Sigmoid colon (tissue), 7 donors: ENCODE measurements around the gene S100A16. TPM values are rescaled to one million over a fixed set of nuclear protein-coding genes. Genes with fewer than 3 reads are reported as not detected.

Source experiments
- DNase-seq: peaks from one replicate; pipeline ENCODE4 v3.0.0-alpha.2; 2019
- H3K27ac ChIP-seq, 4 donors: fragments of 200-600 bp; sonication (generic); one replicate each; pipeline ENCODE4 v1.5.1; 2016 to 2019; ENCODE audit warnings: mild to moderate bottlenecking in 1 of 4
- H3K27me3 ChIP-seq, 3 donors: fragments of 200-600 bp; sonication (generic); one replicate each; pipeline ENCODE4 v1.5.1; 2019; ENCODE audit warnings: mild to moderate bottlenecking in 1 of 3
- H3K36me3 ChIP-seq, 4 donors: fragments of 200-600 bp; sonication (generic); one replicate each; pipeline ENCODE4 v1.5.1; 2016 to 2019
- H3K4me1 ChIP-seq, 4 donors: fragments of 200-600 bp; sonication (generic); one replicate each; pipeline ENCODE4 v1.5.1; 2017 to 2019
- H3K4me3 ChIP-seq, 4 donors: fragments of 200-600 bp; sonication (generic); one replicate each; pipeline ENCODE4 v1.5.1; 2017 to 2019; ENCODE audit warnings: mild to moderate bottlenecking in 2 of 4, moderate library complexity in 1 of 4
- H3K9me3 ChIP-seq, 4 donors: fragments of 200-600 bp in 3 of 4; sonication (generic) in 3 of 4; one replicate each; pipeline versions ENCODE4 v1.5.1 to v1.6.1; 2013 to 2019
- CTCF ChIP-seq, 4 experiments: fragments of 450-650 bp in 3 of 4; fragments of 200-600 bp in 1 of 4; IDR thresholded peaks; one replicate each; pipeline ENCODE4 v1.5.1; 2016 to 2019; ENCODE audit warnings: antibody characterized with exemption in 4 of 4, mild to moderate bottlenecking in 3 of 4, moderate library complexity in 2 of 4
- EP300 ChIP-seq, 4 donors: sonication (generic); formaldehyde crosslinking; IDR thresholded peaks; one replicate each; pipeline ENCODE4 v1.6.1; 2017; ENCODE audit warnings: antibody characterized with exemption in 4 of 4
- POLR2A ChIP-seq, 2 donors: fragments of 450-650 bp; IDR thresholded peaks; one replicate each; pipeline ENCODE4 v1.6.1; 2016; ENCODE audit warnings: antibody characterized with exemption in 2 of 2, mild to moderate bottlenecking in 2 of 2, moderate library complexity in 2 of 2
- POLR2AphosphoS5 ChIP-seq, 4 donors: sonication (generic); formaldehyde crosslinking; IDR thresholded peaks; one replicate each; pipeline ENCODE4 v1.6.1; 2017; ENCODE audit warnings: antibody characterized with exemption in 4 of 4
- WGBS, 2 donors: extraction: QIAGEN DNeasy Blood & Tissue Kit; methylation state at CpG; one replicate each; pipeline ENCODE4 v1.1.7; 2013; 5-methylcytosine and 5-hydroxymethylcytosine counted together
- intact Hi-C: fragments of 100-400 bp; cut with DNase I; formaldehyde crosslinking; loops from one replicate; pipeline ENCODE4 v1.15.1; 2023
- polyA plus RNA-seq, 3 donors: library from polyadenylated mRNA; stranded (reverse); fragments of 200-250 nt; gene quantifications; one replicate each; pipeline ENCODE4 v1.2.3, GENCODE V29; 2013
- total RNA-seq, 4 donors: library from RNA; depleted of rRNA; stranded (reverse); fragments of >200 nt; gene quantifications; one replicate each; pipeline ENCODE4 v1.1.0, GENCODE V29; 2016
- donor health status: healthy with polysubstance abuse.
- donor health status: Bipolar disorder and iron deficiency.
- donor health status: healthy.

Gene S100A16
- total and polyA plus RNA-seq, 7 donors, result 35.6 to 492 (median 49.9) TPM

GRCh38 chr1:153649863-153650235 is 36.9 kb upstream of the S100A16 start:
- no peak overlapping the region for H3K4me3 ChIP-seq
- intact Hi-C loops, result no loop called here
- H3K27me3 ChIP-seq, result no peaks in the 10 kb centered on the region
- TF ChIP-seq POLR2A (IDR thresholded peaks at IDR 0.05), result no peak
- no peak for TF ChIP-seq POLR2AphosphoS5 (IDR thresholded peaks at IDR 0.05)
- no peaks in the 10 kb centered on the region for H3K4me1 ChIP-seq
- no peak overlapping the region for H3K27ac ChIP-seq
- peaks cover 9 to 23% (median 17%) of the 10 kb centered on the region in 4 donors for H3K36me3 ChIP-seq
- no peak for DNase-seq
- H3K9me3 ChIP-seq, result no peaks in the 10 kb centered on the region
- WGBS, 2 donors, result 67 to 88% methylated on average over 2 of the region's 2 CpGs

- H3K27ac ChIP-seq, result no peak overlapping the region
- H3K9me3 ChIP-seq, result no peaks in the 10 kb centered on the region
- DNase-seq, result no peak
- H3K4me3 ChIP-seq, result no peak overlapping the region
- H3K27me3 ChIP-seq, result no peaks in the 10 kb centered on the region
- 47 to 52% methylated on average over 3 of the region's 3 CpGs for WGBS, 2 donors
- no peak for TF ChIP-seq EP300 (IDR thresholded peaks at IDR 0.05)
- no peak for TF ChIP-seq POLR2AphosphoS5 (IDR thresholded peaks at IDR 0.05)
- no peak for TF ChIP-seq POLR2A (IDR thresholded peaks at IDR 0.05)
- TF ChIP-seq CTCF (IDR thresholded peaks at IDR 0.05), result no peak
- intact Hi-C loops, result no loop called here
- peaks cover 9 to 29% (median 20%) of the 10 kb centered on the region in 4 donors for H3K36me3 ChIP-seq
- H3K4me1 ChIP-seq, result peaks cover 0 to under 1% (median 0%) of the 10 kb centered on the region in 4 donors
Observed at GRCh38 chr1:153649137-153649862, 36.4 kb upstream of the S100A16 start.

GRCh38 chr1:153648000-153648643 is 35.2 kb upstream of the S100A16 start:
- 84 to 92% methylated on average over 10 of the region's 10 CpGs for WGBS, 2 donors
- Histone ChIP-seq H3K27ac (peak overlapping the region in 1 of 4 donors; percentile 13), H3K4me1 (peaks cover 0 to 13% (median 8%) of the 10 kb centered on the region in 4 donors), H3K9me3 (no peaks in the 10 kb centered on the region), H3K36me3 (peaks cover 12 to 40% (median 27%) of the 10 kb centered on the region in 4 donors), H3K27me3 (no peaks in the 10 kb centered on the region), H3K4me3 (no peak overlapping the region)
- intact Hi-C loops, result no loop called here
- DNase-seq, result no peak
- no peak for TF ChIP-seq EP300 (IDR thresholded peaks at IDR 0.05)
- peak in 2 of 4 donors; percentile 38 to 40 for TF ChIP-seq POLR2AphosphoS5 (IDR thresholded peaks at IDR 0.05)
- TF ChIP-seq POLR2A (IDR thresholded peaks at IDR 0.05), result no peak

- Histone ChIP-seq H3K4me1 (peaks cover 0 to 14% (median 9%) of the 10 kb centered on the region in 4 donors), H3K27me3 (no peaks in the 10 kb centered on the region), H3K9me3 (no peaks in the 10 kb centered on the region), H3K27ac (peak overlapping the region in 1 of 4 donors; percentile 23), H3K36me3 (peaks cover 20 to 48% (median 33%) of the 10 kb centered on the region in 4 donors), H3K4me3 (no peak overlapping the region)
- intact Hi-C loops, result no loop called here
- TF ChIP-seq EP300 (IDR thresholded peaks at IDR 0.05), result no peak
- TF ChIP-seq POLR2AphosphoS5 (IDR thresholded peaks at IDR 0.05), result peak in 2 of 4 donors; percentile 30 to 52
- no peak for DNase-seq
- WGBS, 2 donors, result 51 to 66% methylated on average over 2 of the region's 2 CpGs
Observed at GRCh38 chr1:153647346-153647714, 34.4 kb upstream of the S100A16 start.

- H3K27ac ChIP-seq, result peak overlapping the region in 1 of 4 donors; percentile 23
- TF ChIP-seq EP300 (IDR thresholded peaks at IDR 0.05) (no peak), POLR2AphosphoS5 (IDR thresholded peaks at IDR 0.05) (no peak), POLR2A (IDR thresholded peaks at IDR 0.05) (no peak), CTCF (IDR thresholded peaks at IDR 0.05) (no peak)
- no peaks in the 10 kb centered on the region for H3K27me3 ChIP-seq
- 86 to 91% methylated on average over 5 of the region's 5 CpGs for WGBS, 2 donors
- no peak for DNase-seq
- no peak overlapping the region for H3K4me3 ChIP-seq
- intact Hi-C loops, result no loop called here
- H3K9me3 ChIP-seq, result no peaks in the 10 kb centered on the region
- peaks cover 23 to 53% (median 38%) of the 10 kb centered on the region in 4 donors for H3K36me3 ChIP-seq
- peaks cover 0 to 14% (median 9%) of the 10 kb centered on the region in 4 donors for H3K4me1 ChIP-seq
Observed at GRCh38 chr1:153646672-153647345, 33.9 kb upstream of the S100A16 start.

GRCh38 chr1:153643816-153644215 is 30.9 kb upstream of the S100A16 start:
- TF ChIP-seq EP300 (IDR thresholded peaks at IDR 0.05) (no peak), CTCF (IDR thresholded peaks at IDR 0.05) (no peak), POLR2A (IDR thresholded peaks at IDR 0.05) (no peak), POLR2AphosphoS5 (IDR thresholded peaks at IDR 0.05) (no peak)
- no peak for DNase-seq
- Histone ChIP-seq H3K27ac (peak overlapping the region in 1 of 4 donors; percentile 34), H3K9me3 (no peaks in the 10 kb centered on the region), H3K27me3 (no peaks in the 10 kb centered on the region), H3K36me3 (peaks cover 34 to 83% (median 64%) of the 10 kb centered on the region in 4 donors), H3K4me1 (peaks cover 0 to 19% (median 9%) of the 10 kb centered on the region in 4 donors), H3K4me3 (no peak overlapping the region)
- intact Hi-C loops, result no loop called here
